ENCODE results near the gene TRIO.
"Not testable (repeated sequence)": the region's sequence is repeated elsewhere in the genome, so short reads cannot be mapped to it uniquely, and the experiment has no call there.

The TRIO gene

GRCh38 chr5:14195588-14195987 lies 52.4 kb downstream of the TRIO start:
- no peak for DNase-seq
- in situ Hi-C loops (cut with HindIII; ENCODE audit: low pct_ligation_motif_present, low pct_unique_long_range_greater_than_20kb, low sequenced_read_pairs) = no loop called here

GRCh38 chr5:14197056-14197455 lies 53.9 kb downstream of the TRIO start:
- in situ Hi-C loops (cut with HindIII; ENCODE audit: low pct_ligation_motif_present, low pct_unique_long_range_greater_than_20kb, low sequenced_read_pairs) = no loop called here
- DNase-seq = no peak

GRCh38 chr5:14199902-14200301 lies 56.8 kb downstream of the TRIO start:
- no peak for DNase-seq

GRCh38 chr5:14200312-14200990 lies 57.3 kb downstream of the TRIO start:
- in situ Hi-C loops (cut with HindIII; ENCODE audit: low pct_ligation_motif_present, low pct_unique_long_range_greater_than_20kb, low sequenced_read_pairs) = no loop called here
- no peak for DNase-seq

More at GRCh38 chr5:14199902-14200301, 56.8 kb downstream of the TRIO start:
- in situ Hi-C loops (cut with HindIII; ENCODE audit: low pct_ligation_motif_present, low pct_unique_long_range_greater_than_20kb, low sequenced_read_pairs) = no loop called here

- no peak for DNase-seq
- in situ Hi-C loops (cut with HindIII; ENCODE audit: low pct_ligation_motif_present, low pct_unique_long_range_greater_than_20kb, low sequenced_read_pairs) = no loop called here
These were observed 58.3 kb downstream of the TRIO start for GRCh38 chr5:14201325-14202045.

- in situ Hi-C loops (cut with HindIII; ENCODE audit: low pct_ligation_motif_present, low pct_unique_long_range_greater_than_20kb, low sequenced_read_pairs) = no loop called here
- DNase-seq = no peak
These were observed 59.3 kb downstream of the TRIO start for GRCh38 chr5:14202462-14202861.

GRCh38 chr5:14204011-14204670 lies 61.0 kb downstream of the TRIO start:
- no peak for DNase-seq
- in situ Hi-C loops (cut with HindIII; ENCODE audit: low pct_ligation_motif_present, low pct_unique_long_range_greater_than_20kb, low sequenced_read_pairs) = no loop called here

GRCh38 chr5:14204785-14205321 lies 61.7 kb downstream of the TRIO start:
- in situ Hi-C loops (cut with HindIII; ENCODE audit: low pct_ligation_motif_present, low pct_unique_long_range_greater_than_20kb, low sequenced_read_pairs) = no loop called here
- DNase-seq = peak; percentile 92

- DNase-seq = no peak
- in situ Hi-C loops (cut with HindIII; ENCODE audit: low pct_ligation_motif_present, low pct_unique_long_range_greater_than_20kb, low sequenced_read_pairs) = no loop called here
These were observed 63.0 kb downstream of the TRIO start for GRCh38 chr5:14206028-14206725.

GRCh38 chr5:14207428-14207827 lies 64.3 kb downstream of the TRIO start:
- in situ Hi-C loops (cut with HindIII; ENCODE audit: low pct_ligation_motif_present, low pct_unique_long_range_greater_than_20kb, low sequenced_read_pairs); DNase-seq: not testable (repeated sequence)

GRCh38 chr5:14208071-14209021 lies 65.2 kb downstream of the TRIO start:
- peak; percentile 55 for DNase-seq
- in situ Hi-C loops (cut with HindIII; ENCODE audit: low pct_ligation_motif_present, low pct_unique_long_range_greater_than_20kb, low sequenced_read_pairs) = no loop called here

- in situ Hi-C loops (cut with HindIII; ENCODE audit: low pct_ligation_motif_present, low pct_unique_long_range_greater_than_20kb, low sequenced_read_pairs) = no loop called here
- no peak for DNase-seq
These were observed 66.2 kb downstream of the TRIO start for GRCh38 chr5:14209222-14209822.

GRCh38 chr5:14209836-14210235 lies 66.7 kb downstream of the TRIO start:
- in situ Hi-C loops (cut with HindIII; ENCODE audit: low pct_ligation_motif_present, low pct_unique_long_range_greater_than_20kb, low sequenced_read_pairs) = no loop called here
- no peak for DNase-seq

- no peak for DNase-seq
- in situ Hi-C loops (cut with HindIII; ENCODE audit: low pct_ligation_motif_present, low pct_unique_long_range_greater_than_20kb, low sequenced_read_pairs) = no loop called here
These were observed 67.6 kb downstream of the TRIO start for GRCh38 chr5:14210729-14211128.

GRCh38 chr5:14211818-14212803 lies 69.0 kb downstream of the TRIO start:
- in situ Hi-C loops (cut with HindIII; ENCODE audit: low pct_ligation_motif_present, low pct_unique_long_range_greater_than_20kb, low sequenced_read_pairs) = no loop called here
- DNase-seq = no peak

- no peak for DNase-seq
- in situ Hi-C loops (cut with HindIII; ENCODE audit: low pct_ligation_motif_present, low pct_unique_long_range_greater_than_20kb, low sequenced_read_pairs) = no loop called here
These were observed 69.7 kb downstream of the TRIO start for GRCh38 chr5:14212838-14213237.
